Dermis microvascular lymphatic vessel endothelial cell (primary cell): ENCODE results near the gene OR8B12. TPM values are rescaled to one million over a fixed set of nuclear protein-coding genes. Genes with fewer than 3 reads are reported as not detected.
A peak's percentile ranks its signal among the peaks of the same experiment; 100 is the strongest.

Source experiments
- DNase-seq, 2 donors: peaks; one replicate each; pipeline versions ENCODE4 v3.0.0 to v3.0.0-alpha.2; 2010; ENCODE audit warnings: low read depth in 2 of 2
- total RNA-seq: library from RNA; depleted of rRNA; stranded (reverse); fragments of >200 nt; gene quantifications from 2 replicates; pipeline ENCODE4 v1.2.1, GENCODE V29; 2014

The OR8B12 gene
- not detected in 2 replicates for total RNA-seq

GRCh38 chr11:124543554-124543953, at the start of gene OR8B12:
OR8B12 (minus strand) TSS chr11:124543654; CDS start chr11:124543654, 0 bp downstream.
- no peak for DNase-seq

GRCh38 chr11:124592627-124593026, 49.2 kb upstream of the OR8B12 start:
- no peak for DNase-seq

GRCh38 chr11:124591430-124591829, 48.0 kb upstream of the OR8B12 start:
- no peak for DNase-seq

- DNase-seq, result peak; percentile 44 to 67
Measured at GRCh38 chr11:124586238-124586860, 42.9 kb upstream of the OR8B12 start.

GRCh38 chr11:124584681-124585372, 41.4 kb upstream of the OR8B12 start:
- DNase-seq, result no peak

- no peak for DNase-seq
Measured at GRCh38 chr11:124583781-124584180, 40.3 kb upstream of the OR8B12 start.

- DNase-seq, result no peak
Measured at GRCh38 chr11:124582565-124582964, 39.1 kb upstream of the OR8B12 start.

GRCh38 chr11:124581817-124582216, 38.4 kb upstream of the OR8B12 start:
- DNase-seq, result no peak

- no peak for DNase-seq
Measured at GRCh38 chr11:124578761-124579160, 35.3 kb upstream of the OR8B12 start.

GRCh38 chr11:124577716-124578427, 34.4 kb upstream of the OR8B12 start:
- no peak for DNase-seq

GRCh38 chr11:124570160-124570559, 26.7 kb upstream of the OR8B12 start:
- DNase-seq, result no peak

GRCh38 chr11:124569697-124570096, 26.2 kb upstream of the OR8B12 start, which contains the start of gene OR8A1:
OR8A1 (plus strand) TSS chr11:124569997; CDS start chr11:124570120, 123 bp downstream.
- no peak for DNase-seq

- no peak for DNase-seq
Measured at GRCh38 chr11:124556828-124557227, 13.4 kb upstream of the OR8B12 start.

GRCh38 chr11:124551987-124552386, 8.5 kb upstream of the OR8B12 start:
- DNase-seq, result no peak

GRCh38 chr11:124551189-124551588, 7.7 kb upstream of the OR8B12 start:
- no peak for DNase-seq

- DNase-seq, result no peak
Measured at GRCh38 chr11:124543145-124543544, 309 bp downstream of the OR8B12 start.

GRCh38 chr11:124541204-124541603, 2.2 kb downstream of the OR8B12 start:
- DNase-seq, result no peak

- DNase-seq, result no peak
Measured at GRCh38 chr11:124538019-124538418, 5.4 kb downstream of the OR8B12 start.

GRCh38 chr11:124536520-124536919, 6.9 kb downstream of the OR8B12 start:
- DNase-seq, result no peak

GRCh38 chr11:124535552-124536232, 7.8 kb downstream of the OR8B12 start:
- no peak for DNase-seq

- DNase-seq, result no peak
Measured at GRCh38 chr11:124534051-124534450, 9.4 kb downstream of the OR8B12 start.

GRCh38 chr11:124533626-124534025, 9.8 kb downstream of the OR8B12 start:
- DNase-seq, result no peak
